ENCODE measurements around the gene MYL2. TPM values are rescaled to one million over a fixed set of nuclear protein-coding genes. Genes with fewer than 3 reads are reported as not detected.

The MYL2 gene
- total and polyA plus RNA-seq, 10 of the 15 experiments (the other 5 are each of a cell fraction or from before 2014, with no cell fraction given): 0.08 to 1.8 (median 0.57) TPM; not detected in 1

DNA sequence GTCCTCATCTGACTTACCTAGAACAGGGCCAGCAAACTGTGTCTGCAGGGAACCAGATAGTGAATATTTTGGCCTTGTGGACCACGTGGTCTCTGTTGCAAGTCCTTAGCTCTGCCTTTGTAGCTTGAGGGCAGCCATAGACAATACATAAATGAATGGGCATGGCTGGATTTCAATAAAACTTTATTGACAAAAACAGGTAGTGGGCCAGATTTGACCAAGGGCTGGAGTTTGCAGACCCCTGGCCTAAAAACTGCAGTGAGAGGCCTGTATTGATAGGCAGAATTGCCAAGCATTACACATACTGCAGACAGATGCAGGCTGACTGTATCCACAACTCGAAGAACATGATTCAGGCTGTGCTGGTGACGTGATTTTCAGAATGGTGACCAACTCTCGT lies 48.3 kb downstream of the MYL2 start:
- Histone ChIP-seq H2AFZ (ENCODE audit: control insufficient read depth, low read depth, low read length) (no peak overlapping the region), H3K27ac (ENCODE audit: control insufficient read depth, insufficient read depth) (no peak overlapping the region), H3K4me3 (no peak overlapping the region), H3K36me3 (ENCODE audit: control insufficient read depth in 2 of 2, insufficient read depth in 2 of 2, low read length in 1 of 2) (no peaks in the 10 kb centered on the region), H3K79me2 (ENCODE audit: control insufficient read depth, insufficient read depth, low read length) (no peaks in the 10 kb centered on the region), H3K4me2 (ENCODE audit: control insufficient read depth, insufficient read depth) (no peak overlapping the region), H3K4me1 (ENCODE audit: control insufficient read depth, insufficient read depth, low read length) (no peaks in the 10 kb centered on the region), H3K9ac (ENCODE audit: control insufficient read depth, insufficient read depth, low read length) (no peak overlapping the region), H3K9me3 (replicated peaks; ENCODE audit: control insufficient read depth, insufficient read depth, low read length) (no peaks in the 10 kb centered on the region), H3K27me3 (replicated peaks in 1 of 2; ENCODE audit: control insufficient read depth in 2 of 2, insufficient read depth in 2 of 2, low read length in 1 of 2) (no peaks in the 10 kb centered on the region; a peak in 1 of 4 replicates), H4K20me1 (ENCODE audit: control insufficient read depth, insufficient read depth) (no peaks in the 10 kb centered on the region)
- intact Hi-C loops (cut with micrococcal nuclease; ENCODE audit: unreplicated experiment): no loop called here
- ChIA-PET SMC1A (ENCODE audit: uncharacterized antibody, unreplicated experiment) (no interaction called here), POLR2A (interaction anchor here (0.6 kb wide), 1 partner anchor 171 kb away, joined by 3 read pairs; no protein-coding TSS in a partner anchor), CTCF (interaction anchor here (1.3 kb wide), 1 partner anchor 15 kb away, joined by 4 read pairs; no protein-coding TSS in a partner anchor), RAD21 (ENCODE audit: unreplicated experiment) (no interaction called here)
- ATAC-seq: no peak
- in situ Hi-C loops (cut with MboI): no loop called here
- no TSS peak for BruUV-seq (replicated peaks)
- TF ChIP-seq ZBTB40 (IDR thresholded peaks at IDR 0.05; ENCODE audit: borderline replicate concordance): peak; percentile 76
- TF ChIP-seq, protein P1, sequence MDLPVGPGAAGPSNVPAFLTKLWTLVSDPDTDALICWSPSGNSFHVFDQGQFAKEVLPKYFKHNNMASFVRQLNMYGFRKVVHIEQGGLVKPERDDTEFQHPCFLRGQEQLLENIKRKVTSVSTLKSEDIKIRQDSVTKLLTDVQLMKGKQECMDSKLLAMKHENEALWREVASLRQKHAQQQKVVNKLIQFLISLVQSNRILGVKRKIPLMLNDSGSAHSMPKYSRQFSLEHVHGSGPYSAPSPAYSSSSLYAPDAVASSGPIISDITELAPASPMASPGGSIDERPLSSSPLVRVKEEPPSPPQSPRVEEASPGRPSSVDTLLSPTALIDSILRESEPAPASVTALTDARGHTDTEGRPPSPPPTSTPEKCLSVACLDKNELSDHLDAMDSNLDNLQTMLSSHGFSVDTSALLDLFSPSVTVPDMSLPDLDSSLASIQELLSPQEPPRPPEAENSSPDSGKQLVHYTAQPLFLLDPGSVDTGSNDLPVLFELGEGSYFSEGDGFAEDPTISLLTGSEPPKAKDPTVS (IDR thresholded peaks at IDR 0.05; ENCODE audit: low read depth, low read length): no peak
- DNase-seq (ENCODE audit: low read depth, low spot score): no peak
- WGBS (ENCODE audit: insufficient coverage, insufficient replicate concordance, low lambda C conversion rate, missing lambda C conversion rate): 46% methylated on average over 4 of the region's 4 CpGs
- no peak for FAIRE-seq

All from GM12878 (cell line).